ENCODE measurements around the gene KRCC1. TPM values are rescaled to one million over a fixed set of nuclear protein-coding genes. Genes with fewer than 3 reads are reported as not detected.
A peak's percentile ranks its signal among the peaks of the same experiment; 100 is the strongest.

Gene KRCC1
- total and polyA plus RNA-seq, 9 of the 15 experiments (the other 6 are each of a cell fraction or from before 2014, with no cell fraction given): 1.9 to 6.0 (median 2.2) TPM

GRCh38 chr2:88016086-88016959, 39.3 kb downstream of the KRCC1 start, which contains the start of gene RNU2-63P (continued):
- peak; percentile 99 for TF ChIP-seq ILF3 (IDR thresholded peaks at IDR 0.05; ENCODE audit: borderline replicate concordance)
- TF ChIP-seq POLR3A (IDR thresholded peaks at IDR 0.05; ENCODE audit: borderline replicate concordance, extremely low read depth, insufficient read depth, insufficient read length): no peak
- peak; percentile 67 for TF ChIP-seq ASH1L (IDR thresholded peaks at IDR 0.05; ENCODE audit: borderline replicate concordance, low read depth, partially characterized antibody)
- peak; percentile 100 for TF ChIP-seq GTF2F1 (IDR thresholded peaks at IDR 0.05; ENCODE audit: low read depth, low read length)
- peak in 1 of 2 experiments; percentile 100; a peak in 2 of 4 replicates for TF ChIP-seq ZMIZ1 (IDR thresholded peaks at IDR 0.05; ENCODE audit: low read depth in 2 of 2, low read length in 2 of 2)
- no peak for TF ChIP-seq ZNF76 (CRISPR knock-in tag; IDR thresholded peaks at IDR 0.05; ENCODE audit: borderline replicate concordance)
- TF ChIP-seq POLR2A (conservative IDR thresholded peaks at IDR 0.05): peak; percentile 100
- TF ChIP-seq SNRNP70 (optimal IDR thresholded peaks at IDR 0.05; ENCODE audit: low read depth, low read length): peak; percentile 100
- peak; percentile 99 for TF ChIP-seq GTF2A2 (tag; IDR thresholded peaks at IDR 0.05)
- TF ChIP-seq BHLHE40 (IDR thresholded peaks at IDR 0.05; ENCODE audit: low read length): 0 out of 2 replicates have a peak, but pooled peaks have one; percentile 13
- peak; percentile 64 for TF ChIP-seq ZFP1 (CRISPR knock-in tag; IDR thresholded peaks at IDR 0.05)
- peak; percentile 66; the same call in 1 of the 2 replicates for TF ChIP-seq ZNF740 (CRISPR knock-in tag; IDR thresholded peaks at IDR 0.05)
- TF ChIP-seq ZNF740 (tag; IDR thresholded peaks at IDR 0.05): no peak
- no peak for TF ChIP-seq POLR3G (IDR thresholded peaks at IDR 0.05; ENCODE audit: extremely low read depth, insufficient read length, insufficient replicate concordance)
- peak; percentile 94 for TF ChIP-seq ZBTB17 (CRISPR knock-in tag; IDR thresholded peaks at IDR 0.05)
- TF ChIP-seq ZKSCAN1 (IDR thresholded peaks at IDR 0.05; ENCODE audit: low read depth, low read length): peak; percentile 82; the same call in 1 of the 2 replicates
- TF ChIP-seq ARID3A (IDR thresholded peaks at IDR 0.05; ENCODE audit: borderline replicate concordance, low read depth, low read length): peak; percentile 99
- peak; percentile 66; the same call in 1 of the 2 replicates for TF ChIP-seq GATAD2B (IDR thresholded peaks at IDR 0.05; ENCODE audit: borderline replicate concordance)
- TF ChIP-seq HDAC3 (IDR thresholded peaks at IDR 0.05; ENCODE audit: borderline replicate concordance, partially characterized antibody): peak; percentile 42
